NCI-H2196 treated with DMSO at 0.1 percent for 48 hours (cell line): Measurements from ENCODE around the gene SCRN1.

Experiments used
- DNase-seq: peaks from one replicate; lab custom pipeline; 2025; ENCODE audit not compliant: unreplicated experiment; lab: John Stamatoyannopoulos, UW

The SCRN1 gene

GRCh38 chr7:30005464-30005863 is 15.9 kb upstream of the SCRN1 start:
- DNase-seq: no peak

GRCh38 chr7:30003098-30003497 is 13.5 kb upstream of the SCRN1 start:
- DNase-seq: no peak

GRCh38 chr7:30001998-30002397 is 12.4 kb upstream of the SCRN1 start:
- DNase-seq: no peak

GRCh38 chr7:29998489-29998888 is 8.9 kb upstream of the SCRN1 start:
- no peak for DNase-seq

GRCh38 chr7:29996321-29996720 is 6.7 kb upstream of the SCRN1 start:
- DNase-seq: no peak

GRCh38 chr7:29995652-29996051 is 6.1 kb upstream of the SCRN1 start:
- no peak for DNase-seq

GRCh38 chr7:29993140-29993539 is 3.5 kb upstream of the SCRN1 start:
- DNase-seq: no peak

- DNase-seq: no peak
Measured at GRCh38 chr7:29991937-29992336, 2.3 kb upstream of the SCRN1 start.

GRCh38 chr7:29990931-29991330 is 1.3 kb upstream of the SCRN1 start:
- DNase-seq: no peak

- DNase-seq: peak; percentile 33
Measured at GRCh38 chr7:29988424-29989256, 961 bp downstream of the SCRN1 start.

- DNase-seq: no peak
Measured at GRCh38 chr7:29987811-29988317, 1.7 kb downstream of the SCRN1 start.

GRCh38 chr7:29987083-29987482 is 2.5 kb downstream of the SCRN1 start:
- DNase-seq: no peak

GRCh38 chr7:29980151-29980550 is 9.4 kb downstream of the SCRN1 start:
- DNase-seq: no peak

GRCh38 chr7:29977886-29978651 is 11.5 kb downstream of the SCRN1 start:
- no peak for DNase-seq

- no peak for DNase-seq
Measured at GRCh38 chr7:29976673-29977415, 12.8 kb downstream of the SCRN1 start.

- no peak for DNase-seq
Measured at GRCh38 chr7:29976266-29976665, 13.3 kb downstream of the SCRN1 start.

GRCh38 chr7:29975561-29975960 is 14.0 kb downstream of the SCRN1 start:
- no peak for DNase-seq

- no peak for DNase-seq
Measured at GRCh38 chr7:29974286-29974685, 15.3 kb downstream of the SCRN1 start.

- DNase-seq: no peak
Measured at GRCh38 chr7:29972315-29972669, 17.3 kb downstream of the SCRN1 start.

- no peak for DNase-seq
Measured at GRCh38 chr7:29971566-29972314, 17.9 kb downstream of the SCRN1 start.

- no peak for DNase-seq
Measured at GRCh38 chr7:29970158-29970557, 19.4 kb downstream of the SCRN1 start.
